DOHH2 (cell line): ENCODE data around the gene ARHGAP22.

Source experiments
- H3F3A ChIP-seq: fragments of 200-600 bp; sonication (generic), shearing (Covaris generic); 2 replicates; pipeline ENCODE4 v1.6.0; 2016; ENCODE audit warnings: antibody characterized with exemption, mild to moderate bottlenecking; ENCODE audit not compliant: control insufficient read depth, insufficient read depth
- H3K27ac ChIP-seq: fragments of 200-600 bp; sonication (generic); 2 replicates; pipeline ENCODE4 v1.5.1; 2014; ENCODE audit warnings: low read depth, mild to moderate bottlenecking, low read length, moderate library complexity
- H3K27me3 ChIP-seq: fragments of 200-600 bp; sonication (generic); 2 replicates; pipeline ENCODE4 v1.6.1; 2014; ENCODE audit warnings: mild to moderate bottlenecking, low read length, mixed read lengths; ENCODE audit not compliant: control insufficient read depth
- H3K36me3 ChIP-seq: fragments of 200-600 bp; sonication (generic); 2 replicates; pipeline ENCODE4 v1.6.1; 2014; ENCODE audit warnings: mild to moderate bottlenecking, low read length, moderate library complexity, mixed read lengths; ENCODE audit not compliant: control insufficient read depth
- H3K4me1 ChIP-seq: fragments of 200-600 bp; sonication (generic); 2 replicates; pipeline ENCODE4 v1.6.1; 2014; ENCODE audit warnings: mild to moderate bottlenecking, low read length, mixed read lengths; ENCODE audit not compliant: control insufficient read depth
- H3K4me2 ChIP-seq: fragments of 200-600 bp; sonication (generic); 2 replicates; pipeline ENCODE4 v1.6.0; 2014; ENCODE audit warnings: mild to moderate bottlenecking, low read length, moderate library complexity
- H3K4me3 ChIP-seq: fragments of 200-600 bp; sonication (generic); 2 replicates; pipeline ENCODE4 v1.5.1; 2014; ENCODE audit warnings: mild to moderate bottlenecking, low read length, mixed read lengths
- H3K79me2 ChIP-seq: fragments of 200-600 bp; sonication (generic); 2 replicates; pipeline ENCODE4 v1.6.1; 2014; ENCODE audit warnings: mild to moderate bottlenecking, low read length, mixed read lengths; ENCODE audit not compliant: control insufficient read depth
- H3K9me2 ChIP-seq: fragments of 200-600 bp; sonication (generic); replicated peaks from 2 replicates; pipeline ENCODE4 v1.6.1; 2014; ENCODE audit warnings: mild to moderate bottlenecking, low read length, mixed read lengths; ENCODE audit not compliant: control insufficient read depth
- H3K9me3 ChIP-seq: fragments of 200-600 bp; sonication (generic); 2 replicates; pipeline ENCODE4 v1.6.1; 2014; ENCODE audit warnings: antibody characterized with exemption, low read length, mixed read lengths; ENCODE audit not compliant: control insufficient read depth, insufficient read depth
- H4K20me1 ChIP-seq: fragments of 200-600 bp; sonication (generic); 2 replicates; pipeline ENCODE4 v1.6.0; 2014; ENCODE audit warnings: low read depth, mild to moderate bottlenecking, antibody characterized with exemption, low read length, moderate library complexity; ENCODE audit not compliant: control insufficient read depth, insufficient read depth
- CTCF ChIP-seq: fragments of 200-600 bp; sonication (generic); IDR thresholded peaks from one replicate; pipeline ENCODE4 v1.5.1; 2014; ENCODE audit warnings: antibody characterized with exemption, mild to moderate bottlenecking, low read depth, low read length; ENCODE audit not compliant: poor library complexity, severe bottlenecking
- EZH2phosphoT487 ChIP-seq: fragments of 200-600 bp; sonication (generic); IDR thresholded peaks from 2 replicates; pipeline ENCODE4 v1.6.1; 2017; ENCODE audit warnings: borderline replicate concordance, mild to moderate bottlenecking, antibody characterized with exemption, low read length, moderate library complexity, mixed read lengths

ARHGAP22 gene

GRCh38 chr10:48478980-48479811, 125.7 kb downstream of the ARHGAP22 start:
- H3K79me2 ChIP-seq, result no peaks in the 10 kb centered on the region
- no peaks in the 10 kb centered on the region for H3K36me3 ChIP-seq
- no peaks in the 10 kb centered on the region for H3K4me1 ChIP-seq
- H3K4me2 ChIP-seq, result no peak overlapping the region
- no peaks in the 10 kb centered on the region for H3K9me3 ChIP-seq
- TF ChIP-seq CTCF (no peak), EZH2phosphoT487 (no peak)
- H3K27me3 ChIP-seq, result peaks cover 26% of the 10 kb centered on the region
- no peaks in the 10 kb centered on the region for H4K20me1 ChIP-seq
- H3K27ac ChIP-seq, result no peak overlapping the region
- no peaks in the 10 kb centered on the region for H3F3A ChIP-seq
- H3K9me2 ChIP-seq, result no peaks in the 10 kb centered on the region
- no peak overlapping the region for H3K4me3 ChIP-seq

- H3K27ac ChIP-seq, result no peak overlapping the region
- H3K36me3 ChIP-seq, result no peaks in the 10 kb centered on the region
- H3K4me1 ChIP-seq, result no peaks in the 10 kb centered on the region
- no peak overlapping the region for H3K4me3 ChIP-seq
- H3K27me3 ChIP-seq, result peaks cover 21% of the 10 kb centered on the region
- no peaks in the 10 kb centered on the region for H3K9me3 ChIP-seq
- no peaks in the 10 kb centered on the region for H3K9me2 ChIP-seq
- no peaks in the 10 kb centered on the region for H3F3A ChIP-seq
- no peak overlapping the region for H3K4me2 ChIP-seq
- H4K20me1 ChIP-seq, result no peaks in the 10 kb centered on the region
- TF ChIP-seq EZH2phosphoT487 (no peak), CTCF (no peak)
- no peaks in the 10 kb centered on the region for H3K79me2 ChIP-seq
Observed at GRCh38 chr10:48478469-48478868, 126.4 kb downstream of the ARHGAP22 start.

- Histone ChIP-seq H3K27me3 (peaks cover 19% of the 10 kb centered on the region), H3K36me3 (no peaks in the 10 kb centered on the region), H4K20me1 (no peaks in the 10 kb centered on the region), H3K4me3 (no peak overlapping the region), H3K9me2 (no peaks in the 10 kb centered on the region), H3K79me2 (no peaks in the 10 kb centered on the region), H3K4me1 (no peaks in the 10 kb centered on the region), H3K4me2 (no peak overlapping the region), H3K9me3 (no peaks in the 10 kb centered on the region), H3K27ac (no peak overlapping the region), H3F3A (no peaks in the 10 kb centered on the region)
- no peak for TF ChIP-seq EZH2phosphoT487
- no peak for TF ChIP-seq CTCF
Observed at GRCh38 chr10:48477616-48478015, 127.3 kb downstream of the ARHGAP22 start.
